SK-N-SH treated with all-trans-retinoic acid at 6 μM for 48 hours (cell line): ENCODE measurements around the gene ETV6.

ENCODE experiments used
- ATAC-seq: fragments of 200-7000 bp; cut with Tn5 transposase; 3 replicates; pipeline ENCODE4 v1.9.1; 2020; ENCODE audit warnings: mild to moderate bottlenecking, moderate library complexity
- ARNTL ChIP-seq: fragments of 450-650 bp; formaldehyde crosslinking; IDR thresholded peaks from 2 replicates; pipeline ENCODE4 v1.5.0; 2020; ENCODE audit warnings: low read depth, mild to moderate bottlenecking, moderate library complexity, borderline replicate concordance
- BACH2 ChIP-seq: fragments of 250-450 bp; sonication (Bioruptor Pico); IDR thresholded peaks from 2 replicates; pipeline ENCODE4 v1.9.0; 2021; ENCODE audit warnings: mild to moderate bottlenecking, borderline replicate concordance
- CSDC2 ChIP-seq: fragments of 250-450 bp; sonication (Bioruptor Pico); IDR thresholded peaks from 2 replicates; pipeline ENCODE4 v1.5.0; 2020; ENCODE audit warnings: mild to moderate bottlenecking, moderate library complexity
- CSRNP3 ChIP-seq: fragments of 250-450 bp; sonication (Bioruptor Pico); IDR thresholded peaks from 2 replicates; pipeline ENCODE4 v1.5.1; 2021; ENCODE audit warnings: mild to moderate bottlenecking, moderate library complexity
- ESRRG ChIP-seq: fragments of 250-450 bp; sonication (Bioruptor Pico); IDR thresholded peaks from 2 replicates; pipeline ENCODE4 v1.6.1; 2021; ENCODE audit warnings: mild to moderate bottlenecking
- GLIS3 ChIP-seq: fragments of 250-450 bp; sonication (Bioruptor Pico); IDR thresholded peaks from 2 replicates; pipeline ENCODE4 v1.5.0; 2020; ENCODE audit warnings: mild to moderate bottlenecking, moderate library complexity
- ISL1 ChIP-seq: fragments of 250-450 bp; sonication (Bioruptor Pico); IDR thresholded peaks from 2 replicates; pipeline ENCODE4 v2.1.2; 2022; ENCODE audit warnings: mild to moderate bottlenecking, moderate library complexity
- OSR1 ChIP-seq: fragments of 250-450 bp; sonication (Bioruptor Pico); IDR thresholded peaks from 2 replicates; pipeline ENCODE4 v1.8.0; 2022; ENCODE audit warnings: moderate library complexity, mild to moderate bottlenecking, inconsistent platforms
- PPARA ChIP-seq: fragments of 250-450 bp; sonication (Bioruptor Pico); IDR thresholded peaks from 2 replicates; pipeline ENCODE4 v1.5.0; 2020; ENCODE audit warnings: mild to moderate bottlenecking, borderline replicate concordance
- RARB ChIP-seq: fragments of 250-450 bp; sonication (Bioruptor Pico); IDR thresholded peaks from 2 replicates; pipeline ENCODE4 v1.8.0; 2021; ENCODE audit warnings: mild to moderate bottlenecking, moderate library complexity
- TCF4 ChIP-seq: fragments of 250-450 bp; sonication (Bioruptor Pico); IDR thresholded peaks from 2 replicates; pipeline ENCODE4 v1.8.0; 2021; ENCODE audit warnings: mild to moderate bottlenecking, moderate library complexity, borderline replicate concordance
- TOX ChIP-seq: fragments of 250-450 bp; sonication (Bioruptor Pico); IDR thresholded peaks from 2 replicates; pipeline ENCODE4 v1.8.0; 2021; ENCODE audit warnings: mild to moderate bottlenecking, moderate library complexity, borderline replicate concordance
- ZC3H10 ChIP-seq: fragments of 250-450 bp; sonication (Bioruptor Pico); IDR thresholded peaks from 2 replicates; pipeline ENCODE4 v1.5.1; 2021; ENCODE audit warnings: mild to moderate bottlenecking, moderate library complexity
- ZFP3 ChIP-seq: fragments of 250-450 bp; sonication (Bioruptor Pico); IDR thresholded peaks from 2 replicates; pipeline ENCODE4 v1.5.0; 2020; ENCODE audit warnings: mild to moderate bottlenecking, moderate library complexity
- ZFP30 ChIP-seq: fragments of 450-650 bp; formaldehyde crosslinking; IDR thresholded peaks from 2 replicates; pipeline ENCODE4 v1.5.0; 2022; ENCODE audit warnings: mild to moderate bottlenecking, moderate library complexity
- ZNF565 ChIP-seq: fragments of 450-650 bp; formaldehyde crosslinking; conservative IDR thresholded peaks from 2 replicates; pipeline ENCODE4 v1.5.0; 2020; ENCODE audit warnings: low read depth, mild to moderate bottlenecking, moderate library complexity
- ZNF70 ChIP-seq: fragments of 450-650 bp; formaldehyde crosslinking; IDR thresholded peaks from 2 replicates; pipeline ENCODE4 v1.5.0; 2020; ENCODE audit warnings: mild to moderate bottlenecking, moderate library complexity
- ZNF8 ChIP-seq: fragments of 450-650 bp; formaldehyde crosslinking; IDR thresholded peaks from 2 replicates; pipeline ENCODE4 v1.5.0; 2020; ENCODE audit warnings: mild to moderate bottlenecking, moderate library complexity
- TF ChIP-seq, protein P1 (sequence below): fragments of 250-450 bp; sonication (Bioruptor Pico); IDR thresholded peaks from 2 replicates; pipeline ENCODE4 v1.5.1; 2020; ENCODE audit warnings: low read depth, mild to moderate bottlenecking, moderate library complexity
- TF ChIP-seq, protein P2 (sequence below): fragments of 250-450 bp; sonication (Bioruptor Pico); IDR thresholded peaks from 2 replicates; pipeline ENCODE4 v1.8.0; 2020; ENCODE audit warnings: mild to moderate bottlenecking, moderate library complexity, borderline replicate concordance

The ETV6 gene

DNA sequence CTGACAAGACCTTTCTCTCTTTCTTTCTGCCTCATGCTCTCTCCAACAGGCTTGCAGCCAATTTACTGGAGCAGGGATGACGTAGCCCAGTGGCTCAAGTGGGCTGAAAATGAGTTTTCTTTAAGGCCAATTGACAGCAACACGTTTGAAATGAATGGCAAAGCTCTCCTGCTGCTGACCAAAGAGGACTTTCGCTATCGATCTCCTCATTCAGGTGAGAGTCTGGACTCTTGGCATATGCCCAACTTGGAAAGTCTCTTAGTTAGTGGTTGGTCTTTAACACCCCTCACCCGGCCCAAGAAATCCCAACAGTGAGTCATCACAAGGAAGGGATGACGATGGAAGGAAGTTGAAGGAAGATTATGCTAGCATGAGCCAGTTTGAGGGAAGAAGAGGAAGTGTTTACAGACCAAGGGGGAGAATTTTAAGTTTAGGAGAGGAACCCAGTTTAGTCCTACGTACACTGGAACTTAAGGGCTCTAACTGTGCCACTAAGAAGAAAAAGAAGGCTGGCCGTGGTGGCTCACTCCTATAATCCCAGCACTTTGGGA is 189.7 kb downstream of the ETV6 start (continued):
- TF ChIP-seq, protein P1, sequence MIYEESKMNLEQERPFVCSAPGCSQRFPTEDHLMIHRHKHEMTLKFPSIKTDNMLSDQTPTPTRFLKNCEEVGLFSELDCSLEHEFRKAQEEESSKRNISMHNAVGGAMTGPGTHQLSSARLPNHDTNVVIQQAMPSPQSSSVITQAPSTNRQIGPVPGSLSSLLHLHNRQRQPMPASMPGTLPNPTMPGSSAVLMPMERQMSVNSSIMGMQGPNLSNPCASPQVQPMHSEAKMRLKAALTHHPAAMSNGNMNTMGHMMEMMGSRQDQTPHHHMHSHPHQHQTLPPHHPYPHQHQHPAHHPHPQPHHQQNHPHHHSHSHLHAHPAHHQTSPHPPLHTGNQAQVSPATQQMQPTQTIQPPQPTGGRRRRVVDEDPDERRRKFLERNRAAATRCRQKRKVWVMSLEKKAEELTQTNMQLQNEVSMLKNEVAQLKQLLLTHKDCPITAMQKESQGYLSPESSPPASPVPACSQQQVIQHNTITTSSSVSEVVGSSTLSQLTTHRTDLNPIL (CRISPR knock-in tag) = no peak

- no peak for ATAC-seq
- TF ChIP-seq ZFP30 (CRISPR knock-in tag) (no peak), CSDC2 (CRISPR knock-in tag) (no peak), OSR1 (CRISPR knock-in tag) (no peak), BACH2 (CRISPR knock-in tag) (no peak), ZFP3 (CRISPR knock-in tag) (no peak), GLIS3 (CRISPR knock-in tag) (no peak), ESRRG (CRISPR knock-in tag) (no peak), ZNF70 (CRISPR knock-in tag) (no peak), ARNTL (no peak), CSRNP3 (CRISPR knock-in tag) (no peak), ZNF565 (CRISPR knock-in tag) (no peak), ISL1 (no peak), TCF4 (CRISPR knock-in tag) (no peak), ZNF8 (CRISPR knock-in tag) (no peak), PPARA (CRISPR knock-in tag) (no peak), TOX (CRISPR knock-in tag) (no peak)
- TF ChIP-seq, protein P1 (CRISPR knock-in tag) = no peak
- TF ChIP-seq, protein P2, sequence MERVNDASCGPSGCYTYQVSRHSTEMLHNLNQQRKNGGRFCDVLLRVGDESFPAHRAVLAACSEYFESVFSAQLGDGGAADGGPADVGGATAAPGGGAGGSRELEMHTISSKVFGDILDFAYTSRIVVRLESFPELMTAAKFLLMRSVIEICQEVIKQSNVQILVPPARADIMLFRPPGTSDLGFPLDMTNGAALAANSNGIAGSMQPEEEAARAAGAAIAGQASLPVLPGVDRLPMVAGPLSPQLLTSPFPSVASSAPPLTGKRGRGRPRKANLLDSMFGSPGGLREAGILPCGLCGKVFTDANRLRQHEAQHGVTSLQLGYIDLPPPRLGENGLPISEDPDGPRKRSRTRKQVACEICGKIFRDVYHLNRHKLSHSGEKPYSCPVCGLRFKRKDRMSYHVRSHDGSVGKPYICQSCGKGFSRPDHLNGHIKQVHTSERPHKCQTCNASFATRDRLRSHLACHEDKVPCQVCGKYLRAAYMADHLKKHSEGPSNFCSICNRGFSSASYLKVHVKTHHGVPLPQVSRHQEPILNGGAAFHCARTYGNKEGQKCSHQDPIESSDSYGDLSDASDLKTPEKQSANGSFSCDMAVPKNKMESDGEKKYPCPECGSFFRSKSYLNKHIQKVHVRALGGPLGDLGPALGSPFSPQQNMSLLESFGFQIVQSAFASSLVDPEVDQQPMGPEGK (CRISPR knock-in tag) = no peak
These were observed 190.9 kb downstream of the ETV6 start for GRCh38 chr12:11840366-11840765.

DNA sequence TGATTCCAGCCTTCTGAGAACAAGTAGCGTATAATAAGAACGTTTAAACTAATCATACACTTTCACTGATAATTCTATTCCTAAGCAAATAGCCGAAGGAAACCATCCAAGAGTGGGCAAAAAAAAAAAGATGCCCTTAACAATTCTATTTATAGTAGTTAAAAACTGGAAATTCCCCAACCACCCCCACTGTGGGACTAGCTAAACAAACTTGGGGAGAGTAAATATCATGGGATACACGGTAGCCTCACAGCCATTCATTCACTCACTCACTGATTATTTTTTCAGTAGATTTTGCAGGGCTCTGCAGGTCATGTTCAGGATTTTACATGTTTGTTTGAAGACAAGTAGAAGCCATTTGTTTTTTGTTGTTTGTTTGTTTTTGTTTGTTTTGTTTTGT is 197.0 kb downstream of the ETV6 start:
- no peak for ATAC-seq
- TF ChIP-seq PPARA (CRISPR knock-in tag) (no peak), RARB (no peak), TOX (CRISPR knock-in tag) (no peak), CSDC2 (CRISPR knock-in tag) (no peak), ARNTL (no peak), OSR1 (CRISPR knock-in tag) (no peak), BACH2 (CRISPR knock-in tag) (no peak), ZNF565 (CRISPR knock-in tag) (no peak), ZC3H10 (CRISPR knock-in tag) (no peak), CSRNP3 (CRISPR knock-in tag) (no peak)
- TF ChIP-seq, protein P2 (CRISPR knock-in tag) = no peak
- TF ChIP-seq, protein P1 (CRISPR knock-in tag) = no peak
